ENCODE measurements around the gene TMEM248.

The TMEM248 gene

GRCh38 chr7:67006965-67007364, 85.9 kb downstream of the TMEM248 start:
- DNase-seq = no peak
